Hematopoietic multipotent progenitor cell treated with erythropoietin and hydrocortisone succinate and interleukin-3 and kit ligand, for 15 days (in vitro differentiated cells): ENCODE data around the gene CD38.

Experiments
- DNase-seq: peaks from one replicate; pipeline ENCODE4 v3.0.0-alpha.2; 2015; ENCODE audit warnings: low spot score

CD38 gene

GRCh38 chr4:15868111-15868510 is 90.0 kb downstream of the CD38 start:
- DNase-seq: no peak

DNA sequence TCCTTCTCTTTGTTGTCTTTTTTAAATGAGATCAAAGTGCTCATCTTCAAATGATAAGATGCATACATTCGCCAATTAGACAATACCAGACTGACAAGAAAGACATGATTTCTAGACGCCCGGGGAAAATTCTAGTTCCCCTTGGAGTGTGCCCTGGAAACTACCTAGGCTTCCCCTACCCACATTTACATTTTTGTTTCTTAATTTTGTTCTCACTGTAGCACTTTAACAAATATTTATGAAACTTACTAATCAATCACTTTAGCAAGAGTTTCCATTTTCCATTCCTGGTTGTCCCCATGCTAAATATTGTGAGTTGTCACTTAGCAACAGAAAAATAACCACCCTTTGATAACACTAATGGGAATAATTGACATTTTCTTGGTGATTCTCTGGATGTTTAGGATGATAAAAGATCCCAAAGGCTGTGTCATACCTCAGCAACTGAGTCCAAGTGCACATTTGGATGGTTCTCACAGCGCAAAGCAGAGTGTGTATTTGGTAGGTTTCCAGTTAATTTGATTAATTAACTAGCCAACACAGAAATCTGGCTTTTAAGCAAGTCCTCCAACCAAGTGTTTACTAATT is 90.8 kb downstream of the CD38 start:
- no peak for DNase-seq

- DNase-seq: no peak
These were observed 92.0 kb downstream of the CD38 start for GRCh38 chr4:15870079-15870478.

DNA sequence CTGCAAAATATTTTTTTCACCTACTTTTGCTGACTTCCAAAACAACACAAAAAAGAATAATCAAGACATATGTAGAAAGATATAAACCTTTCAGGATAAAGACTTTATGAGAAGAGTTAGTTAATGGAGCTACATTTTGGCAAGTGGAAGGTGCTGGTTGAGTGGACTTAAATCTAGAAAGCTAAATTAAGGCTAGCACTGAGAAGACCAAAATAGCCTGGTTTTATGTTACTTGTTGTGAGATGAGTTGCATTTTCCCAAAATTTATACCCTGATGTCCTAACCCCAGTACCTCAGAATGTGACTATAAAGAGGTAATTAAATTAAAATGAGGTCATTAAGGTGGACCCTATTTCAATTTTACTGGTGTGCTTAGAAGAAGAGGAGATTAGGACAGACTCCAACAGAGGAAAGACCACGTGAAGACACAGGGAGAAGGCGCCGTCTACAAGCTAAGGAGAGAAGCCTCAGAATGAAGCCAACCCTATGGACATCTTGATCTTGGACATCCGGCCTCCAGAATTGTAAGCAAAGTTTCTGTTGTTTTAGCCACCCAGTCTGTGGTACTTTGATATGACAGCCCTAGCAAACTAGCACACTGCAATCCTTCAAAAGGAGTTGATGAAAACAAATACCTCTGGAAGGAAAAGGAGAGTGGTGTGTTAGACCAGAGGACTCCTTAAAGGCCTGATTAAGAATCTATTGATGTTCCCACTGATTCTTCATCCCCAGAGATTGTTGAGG is 93.0 kb downstream of the CD38 start:
- no peak for DNase-seq

GRCh38 chr4:15873117-15873516 is 95.0 kb downstream of the CD38 start:
- DNase-seq: no peak

GRCh38 chr4:15874671-15875070 is 96.5 kb downstream of the CD38 start:
- no peak for DNase-seq

DNA sequence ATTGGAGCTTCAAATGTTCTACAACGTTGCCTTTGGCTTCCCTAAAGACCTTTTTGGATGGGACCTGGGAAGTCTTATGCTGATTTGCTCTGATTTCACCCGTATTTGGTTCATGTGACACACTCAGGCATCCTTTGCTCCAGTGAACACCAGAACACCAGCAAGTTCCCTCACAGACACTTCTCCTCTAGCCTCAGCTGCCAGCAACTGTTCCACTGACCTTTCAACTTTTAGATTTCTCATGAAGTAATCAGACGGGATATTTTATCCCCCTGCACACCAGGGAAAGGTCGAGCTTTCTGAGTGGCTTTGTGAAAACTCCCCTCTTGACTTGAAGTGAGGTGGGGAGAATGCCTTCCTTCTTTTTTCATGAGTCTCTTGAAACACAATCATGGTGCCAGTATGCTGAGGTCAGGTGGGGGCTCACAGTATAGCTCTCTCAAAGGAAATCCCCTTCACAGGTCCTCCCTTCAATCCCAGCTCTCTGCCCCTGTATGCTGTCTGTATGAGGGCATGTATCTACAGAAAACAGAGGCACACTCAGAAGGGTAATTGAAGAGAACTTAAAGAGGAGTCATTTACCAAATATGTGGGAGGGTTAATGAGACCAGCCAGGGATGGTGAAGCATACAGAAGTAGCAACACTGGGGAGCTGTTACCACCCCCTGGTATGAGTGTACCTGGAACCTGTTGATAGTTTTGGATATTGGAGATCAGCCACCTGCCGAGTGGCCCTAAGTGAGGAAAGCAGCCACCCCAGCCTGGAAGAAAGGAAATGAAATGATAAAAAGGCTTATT is 97.7 kb downstream of the CD38 start:
- no peak for DNase-seq

DNA sequence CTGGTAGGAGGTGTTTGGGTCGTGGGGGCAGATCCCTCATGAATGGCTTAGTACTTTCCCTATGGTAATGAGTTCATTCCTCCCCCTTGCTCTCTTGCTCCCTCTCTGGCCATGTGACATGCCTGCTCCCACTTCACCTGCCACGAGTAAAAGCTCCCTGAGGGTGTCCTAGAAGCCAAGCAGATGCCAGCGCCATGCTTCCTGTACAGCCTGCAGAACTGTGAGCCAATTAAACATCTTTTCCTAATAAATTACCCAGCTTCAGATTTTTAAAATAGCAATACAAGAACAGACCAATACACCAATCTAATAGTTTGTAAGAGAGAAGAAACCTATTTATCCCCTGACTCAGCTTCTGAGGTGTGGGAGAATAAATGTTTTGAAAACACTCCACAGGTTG is 99.9 kb downstream of the CD38 start:
- no peak for DNase-seq

- DNase-seq: no peak
These were observed 103.7 kb downstream of the CD38 start for GRCh38 chr4:15881820-15882219.

DNA sequence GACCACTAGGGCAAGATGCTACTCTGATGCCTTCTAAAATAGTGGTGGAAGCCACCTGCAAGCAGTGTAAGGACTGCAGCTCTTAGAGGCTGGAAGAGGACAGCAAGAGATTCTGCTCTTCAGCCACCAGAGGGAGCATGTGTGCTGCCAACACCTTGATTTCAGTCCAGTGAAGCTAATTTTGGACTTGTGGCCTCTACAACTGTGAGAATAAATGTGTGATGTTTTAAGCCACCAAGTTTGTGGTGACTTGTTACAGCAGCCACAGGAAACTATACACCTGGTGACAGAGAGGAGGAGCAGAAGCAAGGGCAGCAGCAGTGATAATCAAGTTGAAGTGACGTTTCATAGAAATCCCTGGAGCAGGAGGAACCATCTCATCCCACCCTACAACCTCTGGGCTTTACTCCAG is 104.6 kb downstream of the CD38 start:
- peak; percentile 48 for DNase-seq

- no peak for DNase-seq
These were observed 105.6 kb downstream of the CD38 start for GRCh38 chr4:15883610-15884243.

DNA sequence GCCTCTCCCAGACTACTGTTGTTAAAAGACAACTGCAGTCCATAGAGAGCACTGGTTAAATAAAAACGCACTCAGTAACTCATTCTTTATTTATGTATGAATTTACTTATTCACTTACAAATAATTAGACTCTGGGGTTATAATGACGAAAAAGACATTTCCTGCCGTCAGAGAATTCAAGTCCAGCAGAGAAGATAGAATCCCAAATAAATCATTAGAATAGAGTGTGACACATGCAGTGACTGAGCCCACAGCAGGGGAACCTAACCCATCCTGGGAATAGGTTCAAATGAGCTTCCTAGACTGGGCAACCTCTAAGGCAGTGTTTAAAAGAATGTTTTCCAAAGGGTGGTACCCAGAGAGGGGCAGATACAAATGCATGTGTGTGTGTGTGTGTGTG is 106.5 kb downstream of the CD38 start:
- no peak for DNase-seq

DNA sequence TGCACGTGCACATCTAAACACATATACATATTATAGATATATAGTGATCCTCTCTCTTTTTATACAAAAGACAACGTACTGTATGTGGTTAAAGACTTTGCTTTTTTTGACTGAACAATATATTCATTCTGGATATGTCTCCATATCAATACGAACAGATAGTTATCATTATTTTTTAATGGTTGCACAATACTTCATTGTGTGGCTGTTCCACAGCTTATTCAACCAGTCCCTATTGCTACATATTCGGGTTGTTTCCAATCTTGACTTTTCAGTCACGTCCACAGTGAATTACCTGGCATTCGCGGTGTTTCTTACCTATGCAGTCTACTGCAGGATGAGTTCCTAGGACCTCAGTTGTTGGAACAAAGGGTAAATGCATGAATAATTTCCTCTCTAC is 107.3 kb downstream of the CD38 start:
- no peak for DNase-seq

GRCh38 chr4:15888515-15888914 is 110.4 kb downstream of the CD38 start:
- no peak for DNase-seq

DNA sequence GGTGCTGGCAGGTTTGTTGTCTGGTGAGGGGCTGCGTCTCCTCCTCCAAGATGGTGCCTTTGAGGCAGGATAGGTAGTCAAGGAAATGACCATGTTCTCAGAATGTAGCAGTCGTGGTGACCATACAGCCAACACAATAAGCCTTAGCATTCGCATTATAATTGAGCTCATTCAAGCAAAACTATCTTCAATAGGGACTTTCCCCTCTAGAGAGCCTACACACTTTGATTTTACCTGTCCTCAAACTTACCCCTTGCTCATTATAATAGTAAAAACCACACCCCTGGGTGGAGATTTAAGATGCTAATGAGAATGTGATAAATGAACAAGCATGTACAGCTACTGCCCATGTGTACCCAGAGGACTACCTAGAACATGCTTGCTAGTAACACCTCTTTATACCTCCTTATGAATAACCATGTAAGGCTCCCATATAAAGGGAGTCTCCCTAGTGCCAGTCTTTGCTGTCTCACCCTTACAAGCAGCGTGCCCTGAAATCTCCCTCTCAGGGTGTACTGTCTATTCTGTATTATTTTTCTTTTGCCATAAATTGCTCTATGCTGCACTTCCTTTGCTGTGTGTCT is 112.2 kb downstream of the CD38 start:
- DNase-seq: no peak

- DNase-seq: no peak
These were observed 113.2 kb downstream of the CD38 start for GRCh38 chr4:15891312-15891711.

DNA sequence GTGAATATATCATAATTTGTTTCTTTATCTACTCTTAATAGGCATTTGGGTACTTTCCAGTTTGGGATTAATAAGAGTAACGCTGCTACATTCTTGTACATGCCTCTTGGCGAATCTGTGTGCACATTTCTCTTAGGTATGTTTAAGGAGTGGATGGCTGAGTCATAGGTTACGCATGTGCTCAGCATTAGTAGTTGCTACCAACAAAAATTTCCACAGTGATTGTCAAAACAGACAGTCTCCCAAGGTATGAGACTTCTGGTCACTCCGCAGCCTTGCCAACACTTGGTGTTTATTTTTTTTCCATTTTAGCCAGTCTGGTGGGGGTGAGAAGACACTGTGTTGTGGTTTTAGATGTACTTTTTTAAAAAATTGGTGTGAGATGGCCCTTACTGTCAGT is 115.8 kb downstream of the CD38 start:
- DNase-seq: no peak

DNA sequence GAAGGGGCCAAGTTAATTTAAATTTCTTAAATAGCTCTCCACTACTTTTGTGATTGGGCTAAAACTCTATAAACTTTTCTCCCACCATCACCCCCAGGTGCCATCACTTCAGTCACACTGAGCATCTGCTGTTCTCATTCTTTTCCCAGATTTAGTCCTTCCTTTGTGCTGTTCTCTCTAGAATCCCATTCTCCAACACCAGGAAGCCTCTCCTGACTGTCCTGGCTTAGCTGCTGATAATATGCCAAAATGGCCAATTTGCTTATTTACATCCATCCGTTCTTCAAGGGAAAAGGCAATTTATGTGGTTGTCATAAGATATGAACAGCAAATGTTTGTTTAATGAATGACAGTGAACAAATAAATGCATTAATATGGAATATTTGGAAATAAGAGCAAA is 116.3 kb downstream of the CD38 start:
- DNase-seq: no peak

- DNase-seq: no peak
These were observed 117.1 kb downstream of the CD38 start for GRCh38 chr4:15894921-15895916.

- DNase-seq: no peak
These were observed 119.4 kb downstream of the CD38 start for GRCh38 chr4:15897577-15897976.

GRCh38 chr4:15898902-15899301 is 120.8 kb downstream of the CD38 start:
- DNase-seq: no peak
